ENCODE measurements around the gene CCDC144A. TPM values are rescaled to one million over a fixed set of nuclear protein-coding genes. Genes with fewer than 3 reads are reported as not detected.

CCDC144A gene
- total RNA-seq, 1 donor from 2014 or later, result 1.2 TPM

Other genes starting within 250 kb of the CCDC144A start
- 0.36 TPM in 2 replicates for gene LRRC75A, start 198.0 kb upstream of the CCDC144A start, total RNA-seq
- gene ZNF287, start 121.0 kb upstream of the CCDC144A start, total RNA-seq, result 8.7 and 8.9 TPM in 2 replicates
- 4.8 and 5.4 TPM in 2 replicates for gene ZNF624, start 36.4 kb upstream of the CCDC144A start, total RNA-seq

All from astrocyte (in vitro differentiated cells and primary cell).